Mesothelial cell of epicardium (in vitro differentiated cells): ENCODE results near the gene NOL3. TPM values are rescaled to one million over a fixed set of nuclear protein-coding genes. Genes with fewer than 3 reads are reported as not detected.
A peak's percentile ranks its signal among the peaks of the same experiment; 100 is the strongest.

Experiments used
- DNase-seq, 2 experiments: peaks; one replicate each; pipeline ENCODE4 v3.0.0; 2021; ENCODE audit warnings: low spot score in 2 of 2; ENCODE audit not compliant: unreplicated experiment in 2 of 2
- H3K27ac Mint-ChIP-seq: 2 replicates; pipeline ENCODE4 v1.8.0; 2021; ENCODE audit warnings: mixed read lengths
- H3K27me3 Mint-ChIP-seq: 2 replicates; pipeline ENCODE4 v1.8.0; 2021; ENCODE audit warnings: low read depth, mixed read lengths
- H3K36me3 Mint-ChIP-seq: 2 replicates; pipeline ENCODE4 v1.8.0; 2021; ENCODE audit warnings: mixed read lengths
- H3K4me1 Mint-ChIP-seq: 2 replicates; pipeline ENCODE4 v1.8.0; 2021; ENCODE audit warnings: mixed read lengths
- H3K4me3 Mint-ChIP-seq: 2 replicates; pipeline ENCODE4 v1.8.0; 2021; ENCODE audit warnings: mild to moderate bottlenecking, moderate library complexity, mixed read lengths
- H3K9me3 Mint-ChIP-seq: 2 replicates; pipeline ENCODE4 v1.8.0; 2021; ENCODE audit warnings: mixed read lengths
- CTCF ChIP-seq: fragments of 200-600 bp; sonication (generic); IDR thresholded peaks from one replicate; pipeline ENCODE4 v1.5.0; 2021; ENCODE audit warnings: antibody characterized with exemption; ENCODE audit not compliant: unreplicated experiment
- total RNA-seq: library from RNA; stranded (reverse); gene quantifications from 3 replicates; pipeline ENCODE4 v1.2.1, GENCODE V29; 2021

NOL3 gene
- total RNA-seq, 1 donor from 2014 or later: 15.5 TPM

DNA sequence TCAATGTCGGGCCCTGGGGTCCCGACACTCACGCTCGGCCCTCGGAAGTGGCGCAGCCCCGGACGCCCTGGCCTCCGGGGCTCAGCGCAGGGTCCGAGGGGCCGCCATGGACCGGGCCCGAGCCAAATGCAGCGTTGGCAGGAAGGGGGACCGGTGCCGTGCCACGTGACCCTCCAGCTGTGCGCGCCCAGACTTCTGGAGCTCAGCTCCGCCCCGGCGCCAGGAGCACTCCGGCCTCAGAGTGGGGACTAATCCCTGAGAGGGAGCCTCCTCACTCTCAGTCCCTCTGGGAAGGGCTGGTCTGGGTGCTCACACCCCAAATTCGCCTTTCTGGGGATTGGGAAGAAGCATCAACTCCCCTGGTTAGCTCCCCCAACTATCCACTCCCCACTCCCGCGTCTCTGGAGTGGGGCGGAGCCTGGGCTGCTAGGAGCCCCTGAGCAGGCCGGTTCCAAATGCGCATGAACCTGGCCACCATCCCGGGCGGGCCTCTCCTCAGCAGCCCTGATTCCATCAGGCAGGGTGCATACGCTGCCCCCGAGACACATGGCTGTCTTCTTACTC lies 19.4 kb upstream of the NOL3 start, which contains the start of gene B3GNT9:
B3GNT9 (minus strand) TSS at position 166 of the 564 bp plus-strand sequence. CDS start 513 bp downstream, outside the sequence.
- peaks cover 8% of the 10 kb centered on the region for H3K4me1 Mint-ChIP-seq
- no peak for TF ChIP-seq CTCF
- peak within 1 kb of the TSS; percentile 66 for H3K27ac Mint-ChIP-seq
- H3K4me3 Mint-ChIP-seq: peak within 1 kb of the TSS; percentile 77
- DNase-seq: peak in 1 of 2 experiments; percentile 73
- H3K27me3 Mint-ChIP-seq: peaks cover 43% of the 10 kb centered on the region
- H3K9me3 Mint-ChIP-seq: no peaks in the 10 kb centered on the region
- H3K36me3 Mint-ChIP-seq: peaks cover 10% of the 10 kb centered on the region

GRCh38 chr16:67151431-67152097 lies 18.8 kb upstream of the NOL3 start:
- no peak for TF ChIP-seq CTCF
- Mint-ChIP-seq H3K4me3 (peak overlapping the region; percentile 77), H3K27me3 (peaks cover 49% of the 10 kb centered on the region), H3K36me3 (peaks cover 10% of the 10 kb centered on the region), H3K9me3 (no peaks in the 10 kb centered on the region), H3K4me1 (peaks cover 8% of the 10 kb centered on the region), H3K27ac (no peak overlapping the region)
- no peak for DNase-seq

- no peak for DNase-seq
- peaks cover 8% of the 10 kb centered on the region for H3K4me1 Mint-ChIP-seq
- no peak for TF ChIP-seq CTCF
- peak overlapping the region; percentile 53 for H3K4me3 Mint-ChIP-seq
- H3K27me3 Mint-ChIP-seq: peaks cover 74% of the 10 kb centered on the region
- no peak overlapping the region for H3K27ac Mint-ChIP-seq
- H3K36me3 Mint-ChIP-seq: no peaks in the 10 kb centered on the region
- no peaks in the 10 kb centered on the region for H3K9me3 Mint-ChIP-seq
Measured at GRCh38 chr16:67154578-67155294, 15.6 kb upstream of the NOL3 start.

DNA sequence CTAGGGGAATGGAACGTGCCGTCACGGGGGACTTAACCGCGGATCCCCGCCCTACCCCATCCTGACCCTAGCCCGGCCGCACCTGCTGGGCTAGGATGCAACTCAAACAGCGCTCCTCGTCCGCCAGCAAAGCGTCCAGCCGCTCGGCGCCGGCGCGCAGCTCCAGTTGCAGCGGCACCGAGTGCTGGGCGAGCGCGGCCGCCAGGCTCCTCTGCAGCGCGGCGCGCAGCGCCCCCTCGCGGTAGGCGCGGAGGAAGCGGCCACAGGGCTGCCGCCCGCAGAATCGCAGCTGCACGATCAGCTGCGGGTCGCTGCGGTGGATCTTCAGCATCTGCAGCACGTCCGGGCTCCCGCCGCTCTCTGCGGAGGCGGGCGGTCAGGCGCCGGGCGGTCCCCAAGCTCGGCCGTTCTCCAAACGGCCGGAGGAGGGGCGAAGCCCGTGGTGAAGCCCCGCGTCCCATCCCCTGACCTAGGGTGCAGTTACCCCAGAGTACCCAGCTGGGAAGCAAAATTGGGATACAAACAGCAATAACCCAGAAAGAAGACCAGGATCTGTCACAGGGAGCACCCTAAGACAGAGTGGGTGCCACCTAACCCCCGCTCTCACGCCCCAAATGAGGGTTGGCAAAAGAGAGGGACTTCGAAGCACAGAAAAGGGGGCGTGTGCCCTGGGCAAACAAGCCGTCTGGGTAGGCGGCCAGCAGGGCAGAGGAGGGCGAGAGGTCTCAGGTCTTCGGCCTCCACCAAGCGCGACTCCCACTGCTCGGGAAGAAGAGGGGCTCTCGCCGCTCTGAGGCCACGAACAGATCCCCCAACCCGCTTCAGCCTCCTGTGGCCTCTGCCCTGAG lies 14.8 kb upstream of the NOL3 start:
- peak; percentile 81 to 93 for DNase-seq
- Mint-ChIP-seq H3K4me3 (peak overlapping the region; percentile 53), H3K9me3 (no peaks in the 10 kb centered on the region)

More for the DNA sequence above, 14.8 kb upstream of the NOL3 start:
- H3K27me3 Mint-ChIP-seq: peaks cover 81% of the 10 kb centered on the region
- H3K36me3 Mint-ChIP-seq: no peaks in the 10 kb centered on the region
- TF ChIP-seq CTCF: peak; percentile 98
- peaks cover 13% of the 10 kb centered on the region for H3K4me1 Mint-ChIP-seq
- no peak overlapping the region for H3K27ac Mint-ChIP-seq
